CD4-positive, alpha-beta T cell (primary cell): ENCODE results near the gene GOLGA8J. TPM values are rescaled to one million over a fixed set of nuclear protein-coding genes. Genes with fewer than 3 reads are reported as not detected.

Source experiments
- ATAC-seq: fragments of 200-7000 bp; cut with Tn5 transposase; one replicate; pipeline ENCODE4 v1.10.0; 2022; ENCODE audit warnings: mild to moderate bottlenecking; ENCODE audit not compliant: poor library complexity
- CTCF ChIA-PET: fragments of 350-600 bp; sonication (Branson Sonifier 250); formaldehyde crosslinking; loops from one replicate; lab custom pipeline; 2021; ENCODE audit warnings: antibody characterized with exemption, inconsistent platforms; lab: Charles Lee
- POLR2A ChIA-PET: fragments of 350-600 bp; sonication (Branson Sonifier 250); formaldehyde crosslinking; loops from one replicate; lab custom pipeline; 2021; ENCODE audit warnings: antibody characterized with exemption, inconsistent platforms; lab: Charles Lee
- DNase-seq, 14 experiments: peaks; one replicate each; pipeline ENCODE4 v3.0.0-alpha.2; 2013 to 2020; ENCODE audit warnings: mixed read lengths in 2 of 14
- H3K27ac ChIP-seq, 2 donors: one replicate each; pipeline versions ENCODE4 v1.5.1 to v1.7.0; 2013; ENCODE audit warnings: low read length in 2 of 2, low read depth in 1 of 2, mild to moderate bottlenecking in 1 of 2
- H3K27me3 ChIP-seq, 2 experiments: 1 replicate in 1 of 2; 2 replicates in 1 of 2; pipeline versions ENCODE4 v1.6.1 to v1.7.0; 2013; ENCODE audit warnings: low read length in 2 of 2, control low read depth in 1 of 2, mild to moderate bottlenecking in 1 of 2, moderate library complexity in 1 of 2; ENCODE audit not compliant: insufficient read depth in 2 of 2, control insufficient read depth in 1 of 2
- H3K36me3 ChIP-seq: one replicate; pipeline ENCODE4 v1.6.1; 2013; ENCODE audit warnings: low read length, control low read depth; ENCODE audit not compliant: insufficient read depth
- H3K4me1 ChIP-seq: one replicate; pipeline ENCODE4 v1.6.1; 2013; ENCODE audit warnings: low read length, control low read depth; ENCODE audit not compliant: insufficient read depth
- H3K4me3 ChIP-seq: one replicate; pipeline ENCODE4 v1.5.1; 2013; ENCODE audit warnings: mild to moderate bottlenecking, low read length, moderate library complexity
- H3K9me3 ChIP-seq, 2 experiments: 1 replicate in 1 of 2; 2 replicates in 1 of 2; pipeline versions ENCODE4 v1.6.1 to v1.7.0; 2013; ENCODE audit warnings: low read length in 2 of 2, mild to moderate bottlenecking in 2 of 2, control low read depth in 1 of 2, moderate library complexity in 1 of 2; ENCODE audit not compliant: control insufficient read depth in 1 of 2, insufficient read depth in 1 of 2
- H3K27ac Mint-ChIP-seq: one replicate; pipeline ENCODE4 v1.8.0; 2020; ENCODE audit warnings: mixed read lengths
- H3K27me3 Mint-ChIP-seq: one replicate; pipeline ENCODE4 v1.8.0; 2021; ENCODE audit warnings: mixed read lengths
- H3K36me3 Mint-ChIP-seq: one replicate; pipeline ENCODE4 v1.8.0; 2021; ENCODE audit warnings: low read depth, mixed read lengths
- H3K4me1 Mint-ChIP-seq: one replicate; pipeline ENCODE4 v1.8.0; 2021; ENCODE audit warnings: low read depth, mixed read lengths
- H3K4me3 Mint-ChIP-seq: one replicate; pipeline ENCODE4 v1.8.0; 2020; ENCODE audit warnings: mild to moderate bottlenecking, mixed read lengths
- H3K9me3 Mint-ChIP-seq: one replicate; pipeline ENCODE4 v1.8.0; 2020; ENCODE audit warnings: mixed read lengths
- intact Hi-C, 2 experiments: fragments of 100-400 bp; cut with DNase I in 1 of 2; cut with micrococcal nuclease in 1 of 2; formaldehyde crosslinking; loops; one replicate each; pipeline versions ENCODE4 v1.15.1 to v1.9.0; 2023 to 2025; cut with DNase I, micrococcal nuclease
- total RNA-seq, 174 experiments: library from RNA in 2 of 174; stranded (reverse) in 2 of 174; gene quantifications; one replicate each; pipeline ENCODE4 v1.2.3 and lab custom pipeline; 2021 to 2026
- TF ChIP-seq, protein P1 (sequence below): fragments of 200-600 bp; IDR thresholded peaks from one replicate; pipeline ENCODE4 v1.8.0; 2022; ENCODE audit warnings: antibody characterized with exemption, mild to moderate bottlenecking

Gene GOLGA8J
- total RNA-seq, 2 experiments from 2014 or later, result 0.19 TPM; not detected in 1

DNA sequence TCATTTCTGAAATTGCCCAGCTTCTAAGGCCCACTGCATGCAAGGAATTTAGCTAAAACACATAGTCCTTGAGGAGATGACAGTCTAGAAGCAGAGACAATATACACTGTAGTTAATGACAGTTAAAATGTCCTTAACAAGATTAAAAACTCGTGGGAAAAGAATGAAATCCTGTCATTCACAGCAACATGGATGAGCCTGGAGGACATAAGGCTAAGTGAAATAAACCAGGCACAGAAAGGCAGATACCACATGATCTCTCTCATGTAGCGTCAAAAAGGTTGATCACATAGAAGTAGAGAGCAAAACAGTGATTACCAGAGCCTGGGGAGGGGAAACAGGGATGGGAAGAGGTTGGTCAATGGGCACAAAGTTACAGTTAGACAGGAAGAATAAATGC, 36.3 kb upstream of the GOLGA8J start:
- ChIA-PET POLR2A (no interaction called here), CTCF (no interaction called here)
- Histone ChIP-seq H3K4me1 (no peaks in the 10 kb centered on the region), H3K36me3 (no peaks in the 10 kb centered on the region), H3K27ac (no peak overlapping the region), H3K4me3 (no peak overlapping the region), H3K9me3 (no peaks in the 10 kb centered on the region), H3K27me3 (peaks cover 0 to 10% of the 10 kb centered on the region in 2 experiments)
- no peak overlapping the region for H3K4me3 Mint-ChIP-seq
- DNase-seq (no peak), ATAC-seq (no peak)
- H3K36me3 Mint-ChIP-seq, result no peaks in the 10 kb centered on the region
- H3K27me3 Mint-ChIP-seq, result peaks cover 37% of the 10 kb centered on the region
- H3K9me3 Mint-ChIP-seq, result no peaks in the 10 kb centered on the region
- no peaks in the 10 kb centered on the region for H3K4me1 Mint-ChIP-seq
- H3K27ac Mint-ChIP-seq, result no peak overlapping the region
- intact Hi-C loops, result no loop called here
- TF ChIP-seq, protein P1, sequence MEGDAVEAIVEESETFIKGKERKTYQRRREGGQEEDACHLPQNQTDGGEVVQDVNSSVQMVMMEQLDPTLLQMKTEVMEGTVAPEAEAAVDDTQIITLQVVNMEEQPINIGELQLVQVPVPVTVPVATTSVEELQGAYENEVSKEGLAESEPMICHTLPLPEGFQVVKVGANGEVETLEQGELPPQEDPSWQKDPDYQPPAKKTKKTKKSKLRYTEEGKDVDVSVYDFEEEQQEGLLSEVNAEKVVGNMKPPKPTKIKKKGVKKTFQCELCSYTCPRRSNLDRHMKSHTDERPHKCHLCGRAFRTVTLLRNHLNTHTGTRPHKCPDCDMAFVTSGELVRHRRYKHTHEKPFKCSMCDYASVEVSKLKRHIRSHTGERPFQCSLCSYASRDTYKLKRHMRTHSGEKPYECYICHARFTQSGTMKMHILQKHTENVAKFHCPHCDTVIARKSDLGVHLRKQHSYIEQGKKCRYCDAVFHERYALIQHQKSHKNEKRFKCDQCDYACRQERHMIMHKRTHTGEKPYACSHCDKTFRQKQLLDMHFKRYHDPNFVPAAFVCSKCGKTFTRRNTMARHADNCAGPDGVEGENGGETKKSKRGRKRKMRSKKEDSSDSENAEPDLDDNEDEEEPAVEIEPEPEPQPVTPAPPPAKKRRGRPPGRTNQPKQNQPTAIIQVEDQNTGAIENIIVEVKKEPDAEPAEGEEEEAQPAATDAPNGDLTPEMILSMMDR, result no peak

GRCh38 chr15:30055604-30056003, 27.2 kb upstream of the GOLGA8J start:
- DNase-seq (no peak), ATAC-seq (no peak)
- peaks cover 31% of the 10 kb centered on the region for H3K27me3 Mint-ChIP-seq
- Histone ChIP-seq H3K4me3 (no peak overlapping the region), H3K27ac (no peak overlapping the region), H3K4me1 (no peaks in the 10 kb centered on the region), H3K9me3 (no peaks in the 10 kb centered on the region), H3K36me3 (no peaks in the 10 kb centered on the region), H3K27me3 (peaks cover 0 to 3% of the 10 kb centered on the region in 2 experiments)
- no peaks in the 10 kb centered on the region for H3K9me3 Mint-ChIP-seq
- ChIA-PET CTCF (no interaction called here), POLR2A (no interaction called here)
- H3K36me3 Mint-ChIP-seq, result no peaks in the 10 kb centered on the region
- intact Hi-C loops, result no loop called here
- H3K27ac Mint-ChIP-seq, result no peak overlapping the region
- TF ChIP-seq, protein P1, result no peak
- no peaks in the 10 kb centered on the region for H3K4me1 Mint-ChIP-seq
- H3K4me3 Mint-ChIP-seq, result no peak overlapping the region

DNA sequence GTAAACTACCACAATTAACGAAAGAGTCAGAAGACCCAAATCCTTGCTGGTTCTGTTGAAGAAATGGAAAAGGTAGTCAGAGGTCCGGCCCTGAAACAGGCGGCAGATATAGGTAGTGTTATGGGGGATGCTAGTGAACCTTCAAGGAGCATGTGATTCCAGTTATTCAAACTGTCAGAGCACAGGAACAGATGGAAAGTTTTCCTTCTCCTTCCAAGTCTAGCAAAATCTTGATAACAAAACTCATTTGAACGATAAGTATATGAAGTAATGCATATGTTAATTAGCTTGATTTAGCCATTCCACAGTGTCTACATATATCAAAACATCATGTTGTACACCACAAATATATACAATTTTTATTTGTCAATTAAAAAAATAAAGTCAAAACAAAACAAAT, 26.6 kb upstream of the GOLGA8J start:
- H3K27ac ChIP-seq, result no peak overlapping the region
- intact Hi-C loops, result no loop called here
- Mint-ChIP-seq H3K4me3 (no peak overlapping the region), H3K27me3 (peaks cover 27% of the 10 kb centered on the region), H3K9me3 (no peaks in the 10 kb centered on the region), H3K4me1 (no peaks in the 10 kb centered on the region), H3K36me3 (no peaks in the 10 kb centered on the region), H3K27ac (no peak overlapping the region)
- H3K27me3 ChIP-seq, result no peaks in the 10 kb centered on the region
- CTCF ChIA-PET, result no interaction called here
- no peaks in the 10 kb centered on the region for H3K36me3 ChIP-seq
- ATAC-seq (no peak), DNase-seq (no peak)
- H3K9me3 ChIP-seq, result no peaks in the 10 kb centered on the region
- no peaks in the 10 kb centered on the region for H3K4me1 ChIP-seq
- TF ChIP-seq, protein P1, result no peak
- POLR2A ChIA-PET, result no interaction called here
- no peak overlapping the region for H3K4me3 ChIP-seq
